ENCODE measurements around the gene PLXNA4. TPM values are rescaled to one million over a fixed set of nuclear protein-coding genes. Genes with fewer than 3 reads are reported as not detected.
"Not testable (repeated sequence)": the region's sequence is repeated elsewhere in the genome, so short reads cannot be mapped to it uniquely, and the experiment has no call there.

PLXNA4 gene
- total RNA-seq, 1 experiment from 2014 or later = 0.81 TPM

- TF ChIP-seq ZNF281 (CRISPR knock-in tag; IDR thresholded peaks at IDR 0.05) (no peak), ZNF263 (CRISPR knock-in tag; IDR thresholded peaks at IDR 0.05; ENCODE audit: low read depth) (no peak), FOXJ3 (CRISPR knock-in tag; IDR thresholded peaks at IDR 0.05; ENCODE audit: borderline replicate concordance) (no peak), SMAD3 (CRISPR knock-in tag; IDR thresholded peaks at IDR 0.05; ENCODE audit: borderline replicate concordance) (no peak), PREB (CRISPR knock-in tag; IDR thresholded peaks at IDR 0.05; ENCODE audit: borderline replicate concordance) (no peak), TP53 (CRISPR knock-in tag; IDR thresholded peaks at IDR 0.05) (no peak), MLX (CRISPR knock-in tag; IDR thresholded peaks at IDR 0.05) (no peak), ZNF425 (CRISPR knock-in tag; conservative IDR thresholded peaks at IDR 0.05) (no peak), ZMAT4 (CRISPR knock-in tag; IDR thresholded peaks at IDR 0.05) (no peak)
Observed at GRCh38 chr7:132596588-132596987, 20.3 kb upstream of the PLXNA4 start (continued).

- POLR2A ChIA-PET; H3K9me3 Mint-ChIP-seq; DNase-seq (ENCODE audit: low spot score); H3K27ac Mint-ChIP-seq; ATAC-seq; H3K36me3 Mint-ChIP-seq; H3K27me3 Mint-ChIP-seq (ENCODE audit: low read depth); H3K4me3 Mint-ChIP-seq: not testable (repeated sequence)
- CTCF ChIA-PET = interaction anchor here (0.8 kb wide), 1 partner anchor 14 kb away, joined by 3 read pairs; no protein-coding TSS in a partner anchor
- H3K4me1 Mint-ChIP-seq = peaks cover 12% of the 10 kb centered on the region
Observed at GRCh38 chr7:132594741-132595140, 18.5 kb upstream of the PLXNA4 start.

- H3K4me1 Mint-ChIP-seq = peaks cover 12% of the 10 kb centered on the region
- CTCF ChIA-PET = interaction anchor here (0.7 to 1.3 kb wide), 3 partner anchors 13 to 61 kb away, joined by 3 to 4 read pairs (median 4); no protein-coding TSS in a partner anchor
- no peaks in the 10 kb centered on the region; the same call in 1 of the 2 replicates for H3K27me3 Mint-ChIP-seq (ENCODE audit: low read depth)
- ATAC-seq (no peak), DNase-seq (ENCODE audit: low spot score) (no peak)
- no peak overlapping the region for H3K27ac Mint-ChIP-seq
- H3K36me3 Mint-ChIP-seq = no peaks in the 10 kb centered on the region
- H3K4me3 Mint-ChIP-seq = no peak overlapping the region
- H3K9me3 Mint-ChIP-seq = peaks cover 5% of the 10 kb centered on the region
- TF ChIP-seq ELF4 (CRISPR knock-in tag; IDR thresholded peaks at IDR 0.05; ENCODE audit: low read depth) = no peak
- TF ChIP-seq FOXP1 (CRISPR knock-in tag; IDR thresholded peaks at IDR 0.05; ENCODE audit: borderline replicate concordance) = no peak
- TF ChIP-seq FOXJ3 (CRISPR knock-in tag; IDR thresholded peaks at IDR 0.05; ENCODE audit: borderline replicate concordance) = no peak
- no peak for TF ChIP-seq E2F4 (CRISPR knock-in tag; IDR thresholded peaks at IDR 0.05; ENCODE audit: borderline replicate concordance, low read depth)
- no peak for TF ChIP-seq ZNF263 (CRISPR knock-in tag; IDR thresholded peaks at IDR 0.05; ENCODE audit: low read depth)
- no peak for TF ChIP-seq MAX (CRISPR knock-in tag; IDR thresholded peaks at IDR 0.05)
- no peak for TF ChIP-seq RELA (CRISPR knock-in tag; IDR thresholded peaks at IDR 0.05; ENCODE audit: borderline replicate concordance)
- no peak for TF ChIP-seq ZBTB21 (CRISPR knock-in tag; IDR thresholded peaks at IDR 0.05; ENCODE audit: borderline replicate concordance)
- TF ChIP-seq SP1 (CRISPR knock-in tag; conservative IDR thresholded peaks at IDR 0.05) = no peak
- TF ChIP-seq KAT7 (CRISPR knock-in tag; IDR thresholded peaks at IDR 0.05; ENCODE audit: borderline replicate concordance) = no peak
- TF ChIP-seq ZNF416 (CRISPR knock-in tag; IDR thresholded peaks at IDR 0.05) = no peak
- no peak for TF ChIP-seq TP53 (CRISPR knock-in tag; IDR thresholded peaks at IDR 0.05)
- TF ChIP-seq OVOL2 (CRISPR knock-in tag; IDR thresholded peaks at IDR 0.05; ENCODE audit: borderline replicate concordance) = no peak
- POLR2A ChIA-PET = no interaction called here
Observed at GRCh38 chr7:132592936-132593335, 16.7 kb upstream of the PLXNA4 start.

All from WTC11 (cell line).